ENCODE results near the gene PAK6.

The PAK6 gene

GRCh38 chr15:40251486-40252140, 12.8 kb downstream of the PAK6 start:
- Histone ChIP-seq H3K36me3 (ENCODE audit: control insufficient read depth, insufficient read depth, low read length) (no peaks in the 10 kb centered on the region; the same call in 1 of the 2 replicates), H3K27me3 (replicated peaks; ENCODE audit: control insufficient read depth, insufficient read depth, low read length) (no peaks in the 10 kb centered on the region), H3K4me3 (replicated peaks; ENCODE audit: low read depth, low read length) (no peak overlapping the region)
- TF ChIP-seq CTCF (IDR thresholded peaks at IDR 0.05; ENCODE audit: insufficient read depth, low read length, poor library complexity, severe bottlenecking): no peak
- DNase-seq (ENCODE audit: extremely low read depth, insufficient read length): no peak

- DNase-seq (ENCODE audit: extremely low read depth, insufficient read length): no peak
- no peaks in the 10 kb centered on the region for H3K27me3 ChIP-seq (replicated peaks; ENCODE audit: control insufficient read depth, insufficient read depth, low read length)
- no peaks in the 10 kb centered on the region; the same call in 1 of the 2 replicates for H3K36me3 ChIP-seq (ENCODE audit: control insufficient read depth, insufficient read depth, low read length)
- peak overlapping the region; percentile 60; the same call in 1 of the 2 replicates for H3K4me3 ChIP-seq (replicated peaks; ENCODE audit: low read depth, low read length)
- TF ChIP-seq CTCF (IDR thresholded peaks at IDR 0.05; ENCODE audit: insufficient read depth, low read length, poor library complexity, severe bottlenecking): no peak
Measured at GRCh38 chr15:40252141-40252437, 13.2 kb downstream of the PAK6 start.

- Histone ChIP-seq H3K4me3 (replicated peaks; ENCODE audit: low read depth, low read length) (peak overlapping the region; percentile 60), H3K36me3 (ENCODE audit: control insufficient read depth, insufficient read depth, low read length) (no peaks in the 10 kb centered on the region; the same call in 1 of the 2 replicates), H3K27me3 (replicated peaks; ENCODE audit: control insufficient read depth, insufficient read depth, low read length) (no peaks in the 10 kb centered on the region)
- TF ChIP-seq CTCF (IDR thresholded peaks at IDR 0.05; ENCODE audit: insufficient read depth, low read length, poor library complexity, severe bottlenecking): no peak
- DNase-seq (ENCODE audit: extremely low read depth, insufficient read length): peak; percentile 53
Measured at GRCh38 chr15:40252438-40253166, 13.7 kb downstream of the PAK6 start.

GRCh38 chr15:40253167-40253790, 14.4 kb downstream of the PAK6 start:
- Histone ChIP-seq H3K4me3 (replicated peaks; ENCODE audit: low read depth, low read length) (peak overlapping the region; percentile 60), H3K27me3 (replicated peaks; ENCODE audit: control insufficient read depth, insufficient read depth, low read length) (no peaks in the 10 kb centered on the region), H3K36me3 (ENCODE audit: control insufficient read depth, insufficient read depth, low read length) (no peaks in the 10 kb centered on the region; the same call in 1 of the 2 replicates)
- TF ChIP-seq CTCF (IDR thresholded peaks at IDR 0.05; ENCODE audit: insufficient read depth, low read length, poor library complexity, severe bottlenecking): no peak
- DNase-seq (ENCODE audit: extremely low read depth, insufficient read length): no peak

- no peak for TF ChIP-seq CTCF (IDR thresholded peaks at IDR 0.05; ENCODE audit: insufficient read depth, low read length, poor library complexity, severe bottlenecking)
- Histone ChIP-seq H3K4me3 (replicated peaks; ENCODE audit: low read depth, low read length) (no peak overlapping the region), H3K27me3 (replicated peaks; ENCODE audit: control insufficient read depth, insufficient read depth, low read length) (no peaks in the 10 kb centered on the region), H3K36me3 (ENCODE audit: control insufficient read depth, insufficient read depth, low read length) (no peaks in the 10 kb centered on the region; the same call in 1 of the 2 replicates)
- DNase-seq (ENCODE audit: extremely low read depth, insufficient read length): no peak
Measured at GRCh38 chr15:40254452-40254851, 15.6 kb downstream of the PAK6 start.

All from GM06990 (cell line).